Measurements from ENCODE around the gene HDAC4. TPM values are rescaled to one million over a fixed set of nuclear protein-coding genes. Genes with fewer than 3 reads are reported as not detected.

The HDAC4 gene
- total and polyA plus RNA-seq, 2 of the 8 experiments (the other 6 are each of a cell fraction or from before 2014, with no cell fraction given) = 15.4 to 31.5 TPM

DNA sequence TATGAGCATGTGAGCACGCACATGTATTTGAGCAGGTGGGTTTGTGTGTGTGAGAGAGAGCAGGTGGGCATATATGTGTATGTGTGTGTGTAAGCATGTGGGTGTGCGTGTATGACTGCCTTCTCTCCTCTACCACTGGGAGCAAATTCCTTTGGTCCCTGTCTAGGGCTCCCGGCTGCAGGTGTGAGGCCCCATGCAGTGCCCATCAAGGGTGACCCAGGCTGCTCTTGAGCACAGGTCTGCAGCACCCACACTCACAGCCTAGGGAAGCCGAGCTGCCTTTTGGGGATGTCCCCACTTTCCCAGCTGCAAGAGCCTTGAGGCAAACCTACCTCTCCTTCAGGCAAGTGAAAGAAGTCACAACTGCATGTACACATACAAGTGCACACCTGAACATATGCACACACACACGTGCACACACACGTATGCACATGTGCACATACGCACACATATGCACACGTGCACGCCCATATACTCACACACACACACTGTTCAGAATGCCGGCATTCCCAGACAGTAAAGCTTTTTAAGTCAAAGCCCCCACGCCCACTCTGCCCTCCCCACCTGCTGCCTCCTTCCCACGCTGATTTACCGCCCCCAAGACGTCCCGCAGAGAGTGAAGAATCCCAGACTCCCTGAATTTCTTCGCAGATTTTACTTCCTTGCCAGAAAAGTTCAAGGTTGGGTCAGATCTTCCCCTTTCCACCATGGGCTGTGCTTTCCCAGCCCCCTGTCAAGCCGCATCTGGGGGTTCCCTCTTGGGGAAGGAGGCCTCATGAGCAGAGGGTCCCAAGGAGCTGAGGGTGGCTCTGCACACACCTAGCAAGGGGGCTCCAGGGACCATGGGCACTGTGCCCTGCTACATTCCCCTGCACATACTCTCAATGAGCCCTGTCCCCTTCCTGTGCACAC lies 382.3 kb downstream of the HDAC4 start:
- FAIRE-seq (no peak), DNase-seq (ENCODE audit: low read depth in 1 of 2, low spot score in 2 of 2) (no peak)
- Histone ChIP-seq H3K36me3 (ENCODE audit: control insufficient read depth in 2 of 4, insufficient read depth in 4 of 4, low read length in 3 of 4) (no peaks in the 10 kb centered on the region), H3K4me2 (ENCODE audit: insufficient read depth in 1 of 2, low read depth in 2 of 2, low read length in 2 of 2) (no peak overlapping the region), H2BK20ac (ENCODE audit: low read length) (no peak overlapping the region), H3K14ac (ENCODE audit: insufficient read length) (no peak overlapping the region), H3K4me3 (ENCODE audit: extremely low read depth in 1 of 4, insufficient read depth in 2 of 4, low read depth in 3 of 4, low read length in 4 of 4) (no peak overlapping the region), H2AK5ac (ENCODE audit: low read depth, low read length) (no peak overlapping the region), H4K91ac (replicated peaks; ENCODE audit: insufficient read length, low read length) (no peak overlapping the region), H3K27ac (ENCODE audit: low read depth, low read length) (no peak overlapping the region), H4K8ac (ENCODE audit: extremely low read depth, insufficient read depth, low read length) (no peak overlapping the region), H4K20me1 (replicated peaks in 1 of 2; ENCODE audit: control insufficient read depth in 1 of 2, insufficient read depth in 2 of 2, low read length in 2 of 2) (no peaks in the 10 kb centered on the region), H2BK5ac (ENCODE audit: low read depth, low read length) (no peak overlapping the region), H3K9ac (replicated peaks in 1 of 4; ENCODE audit: extremely low read depth in 1 of 4, low read depth in 3 of 4, low read length in 3 of 4) (no peak overlapping the region), H2BK12ac (ENCODE audit: low read depth, low read length) (no peak overlapping the region), H3K9me3 (ENCODE audit: insufficient read depth in 2 of 2, low read depth in 1 of 2, low read length in 1 of 2) (peaks cover 0 to 4% of the 10 kb centered on the region in 2 experiments; a peak in 1 of 4 replicates), H3K79me1 (ENCODE audit: low read depth, low read length) (no peaks in the 10 kb centered on the region), H3K79me2 (ENCODE audit: control insufficient read depth in 1 of 2, insufficient read depth in 2 of 2, low read length in 2 of 2) (no peaks in the 10 kb centered on the region), H3K4ac (replicated peaks; ENCODE audit: insufficient read length, low read depth, low read length) (no peak overlapping the region), H2BK15ac (ENCODE audit: low read length) (no peak overlapping the region), H3K23me2 (ENCODE audit: low read depth, low read length) (no peaks in the 10 kb centered on the region), H2AFZ (ENCODE audit: low read length) (no peak overlapping the region), H3K27me3 (replicated peaks in 1 of 4; ENCODE audit: control insufficient read depth in 3 of 4, extremely low read depth in 1 of 4, insufficient read depth in 3 of 4, low read length in 3 of 4) (no peaks in the 10 kb centered on the region), H2BK120ac (replicated peaks; ENCODE audit: low read depth, low read length) (no peak overlapping the region), H3K23ac (ENCODE audit: insufficient read length) (no peak overlapping the region), H4K5ac (ENCODE audit: insufficient read length, low read depth, low read length) (no peak overlapping the region), H3K56ac (replicated peaks; ENCODE audit: insufficient read length, low read depth, low read length) (no peak overlapping the region), H3K18ac (ENCODE audit: extremely low read depth, low read length) (no peak overlapping the region), H3K4me1 (replicated peaks in 1 of 4; ENCODE audit: control insufficient read depth in 3 of 4, insufficient read depth in 4 of 4, low read length in 3 of 4) (peaks cover 0 to 5% (median 1%) of the 10 kb centered on the region in 4 experiments; a peak in 3 of 7 replicates)
- no peak for TF ChIP-seq ASH2L (IDR thresholded peaks at IDR 0.05; ENCODE audit: low read length)
- no peak for TF ChIP-seq POU5F1 (IDR thresholded peaks at IDR 0.05; ENCODE audit: low read depth, low read length)
- no peak for TF ChIP-seq GTF2F1 (IDR thresholded peaks at IDR 0.05; ENCODE audit: borderline replicate concordance, low read depth, low read length)
- TF ChIP-seq TBP (IDR thresholded peaks at IDR 0.05; ENCODE audit: low read depth, low read length) = no peak
- TF ChIP-seq EP300 (IDR thresholded peaks at IDR 0.05; ENCODE audit: borderline replicate concordance in 1 of 2, low read depth in 2 of 2, low read length in 2 of 2) = no peak
- no peak for TF ChIP-seq RNF2 (IDR thresholded peaks at IDR 0.05; ENCODE audit: borderline replicate concordance, low read depth, low read length, missing control alignments, poor library complexity, severe bottlenecking)
- whole genome bisulfite sequencing, 2 experiments (ENCODE audit: extremely low coverage in 1 of 2, insufficient coverage in 1 of 2, insufficient read length in 1 of 2, insufficient replicate concordance in 2 of 2, low coverage in 1 of 2, low lambda C conversion rate in 2 of 2, missing lambda C conversion rate in 1 of 2) = 75% methylated on average over 17 of the region's 17 CpGs; no CpG with 5 or more reads in 1 of the 2 experiments
- CTCF ChIA-PET (ENCODE audit: partially characterized antibody) = interaction anchor here (0.6 kb wide), 1 partner anchor 874 kb away, joined by 3 read pairs; no protein-coding TSS in a partner anchor
- POLR2A ChIA-PET (ENCODE audit: partially characterized antibody) = no interaction called here

All from H1 (cell line).